Subcutaneous abdominal adipose tissue (tissue), 5 donors: ENCODE measurements around the gene DDAH1.

Experiments used
- H3K27ac ChIP-seq: one replicate; pipeline ENCODE4 v1.7.0; 2013; ENCODE audit warnings: low read depth, mild to moderate bottlenecking, inconsistent platforms, low read length, moderate library complexity
- H3K27me3 ChIP-seq, 5 donors: one replicate each; pipeline ENCODE4 v1.7.0; 2013; ENCODE audit warnings: low read length in 5 of 5, inconsistent platforms in 1 of 5; ENCODE audit not compliant: control insufficient read depth in 5 of 5, insufficient read depth in 4 of 5
- H3K36me3 ChIP-seq, 5 donors: one replicate each; pipeline ENCODE4 v1.7.0; 2013; ENCODE audit warnings: low read length in 5 of 5; ENCODE audit not compliant: control insufficient read depth in 5 of 5, insufficient read depth in 5 of 5
- H3K4me1 ChIP-seq, 5 donors: one replicate each; pipeline ENCODE4 v1.7.0; 2013; ENCODE audit warnings: low read length in 5 of 5, mild to moderate bottlenecking in 3 of 5, moderate library complexity in 1 of 5; ENCODE audit not compliant: control insufficient read depth in 5 of 5, insufficient read depth in 5 of 5
- H3K4me3 ChIP-seq, 5 donors: one replicate each; pipeline ENCODE4 v1.7.0; 2013; ENCODE audit warnings: low read length in 5 of 5, low read depth in 1 of 5
- H3K9ac ChIP-seq, 5 donors: one replicate each; pipeline ENCODE4 v1.7.0; 2013; ENCODE audit warnings: low read length in 5 of 5, mild to moderate bottlenecking in 4 of 5, moderate library complexity in 3 of 5
- H3K9me3 ChIP-seq, 5 donors: one replicate each; pipeline ENCODE4 v1.7.0; 2013; ENCODE audit warnings: low read length in 5 of 5; ENCODE audit not compliant: control insufficient read depth in 5 of 5
- donor health status: healthy.
- donor health status: healthy.
- donor health status: healthy.
- donor health status: healthy.
- donor health status: healthy.

DDAH1 gene

DNA sequence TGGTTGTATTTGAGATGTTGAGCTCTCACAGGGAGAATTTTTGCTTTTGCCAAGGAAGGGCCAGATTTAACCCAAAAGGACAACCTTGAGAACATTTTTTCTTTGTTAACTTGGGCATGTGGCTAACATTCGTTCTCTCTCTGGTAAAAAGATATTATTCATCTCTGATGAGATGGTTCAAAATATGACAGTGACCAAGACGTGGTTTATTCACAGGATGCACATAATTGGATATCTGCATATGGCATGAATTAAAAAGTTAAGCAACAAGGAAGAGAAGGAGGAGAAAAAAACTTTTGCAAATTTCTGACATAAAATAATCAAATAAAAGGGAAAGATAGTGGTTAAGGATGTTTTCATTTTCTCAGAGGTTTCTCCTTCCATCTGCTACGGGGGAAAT is 145.5 kb downstream of the DDAH1 start:
- Histone ChIP-seq H3K4me1 (peaks cover 0 to 12% (median 0%) of the 10 kb centered on the region in 5 donors), H3K4me3 (no peak overlapping the region), H3K27ac (no peak overlapping the region), H3K9ac (no peak overlapping the region), H3K36me3 (no peaks in the 10 kb centered on the region), H3K9me3 (no peaks in the 10 kb centered on the region), H3K27me3 (no peaks in the 10 kb centered on the region)

DNA sequence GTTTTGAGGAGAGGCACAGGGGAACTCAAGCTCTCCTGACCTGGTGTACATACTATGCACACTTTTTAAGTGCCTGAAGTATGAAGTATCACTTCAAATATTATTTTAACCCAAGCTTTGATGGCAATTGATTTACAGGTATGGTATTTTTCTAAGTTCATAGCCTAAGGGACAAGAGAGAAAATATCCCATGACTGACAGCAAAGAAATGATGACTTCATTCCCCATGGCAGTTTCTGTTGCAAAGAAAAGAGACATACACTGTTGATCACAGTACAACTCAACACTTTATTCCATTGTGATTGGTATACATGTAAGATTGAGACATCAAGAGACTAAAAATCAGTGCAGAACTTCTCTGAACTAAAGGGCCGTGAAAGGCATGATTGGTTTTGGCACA is 146.7 kb downstream of the DDAH1 start:
- Histone ChIP-seq H3K9ac (no peak overlapping the region), H3K27ac (no peak overlapping the region)

DNA sequence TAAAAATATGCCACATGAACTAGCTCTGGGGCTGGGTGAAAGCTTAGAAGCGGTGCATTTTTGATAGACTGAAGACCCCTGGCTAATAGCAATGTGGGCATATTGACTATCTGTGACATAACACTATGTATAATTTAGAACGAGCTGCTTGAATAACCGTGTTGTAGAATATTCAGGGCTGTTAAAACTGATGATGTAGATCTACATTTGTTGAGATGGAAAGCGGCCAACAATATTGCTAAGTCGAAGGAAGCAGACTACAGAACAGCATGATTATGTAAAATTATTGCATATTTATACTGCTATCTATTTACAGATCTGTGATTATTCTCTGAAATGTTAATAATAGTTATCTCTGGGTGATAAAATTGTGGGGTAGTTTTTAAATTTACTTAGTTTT is 147.4 kb downstream of the DDAH1 start:
- Histone ChIP-seq H3K27ac (no peak overlapping the region), H3K9ac (no peak overlapping the region), H3K4me1 (peaks cover 0 to 22% (median 6%) of the 10 kb centered on the region in 5 donors), H3K4me3 (no peak overlapping the region), H3K36me3 (no peaks in the 10 kb centered on the region), H3K27me3 (no peaks in the 10 kb centered on the region), H3K9me3 (no peaks in the 10 kb centered on the region)

More for the DNA sequence above, 146.7 kb downstream of the DDAH1 start:
- no peak overlapping the region for H3K4me3 ChIP-seq
- H3K9me3 ChIP-seq = no peaks in the 10 kb centered on the region
- no peaks in the 10 kb centered on the region for H3K36me3 ChIP-seq
- no peaks in the 10 kb centered on the region for H3K27me3 ChIP-seq
- H3K4me1 ChIP-seq = peaks cover 0 to 22% (median 6%) of the 10 kb centered on the region in 5 donors

DNA sequence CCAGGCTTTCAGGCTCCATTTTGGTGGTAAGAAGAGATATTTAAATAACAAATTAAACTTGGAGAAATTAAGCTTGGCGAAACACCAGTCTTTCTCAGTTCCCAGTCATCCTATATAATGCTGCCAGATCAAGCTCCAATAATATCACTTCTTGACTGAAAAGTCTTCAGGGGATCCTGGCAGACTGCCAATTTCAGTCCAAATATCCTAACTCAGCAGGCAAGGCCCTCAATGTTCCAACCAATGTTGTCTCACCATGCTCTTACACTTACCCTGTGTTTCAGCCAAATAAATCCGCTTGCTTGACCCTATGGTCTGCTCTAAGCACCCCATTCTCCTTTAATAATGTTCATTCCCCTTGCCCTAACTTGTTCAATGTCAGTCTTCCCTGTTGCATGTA is 148.6 kb downstream of the DDAH1 start:
- no peaks in the 10 kb centered on the region for H3K9me3 ChIP-seq
- H3K27ac ChIP-seq = no peak overlapping the region
- no peak overlapping the region for H3K9ac ChIP-seq
- peaks cover 0 to 22% (median 6%) of the 10 kb centered on the region in 5 donors for H3K4me1 ChIP-seq
- H3K4me3 ChIP-seq = no peak overlapping the region
- no peaks in the 10 kb centered on the region for H3K36me3 ChIP-seq
- no peaks in the 10 kb centered on the region for H3K27me3 ChIP-seq

DNA sequence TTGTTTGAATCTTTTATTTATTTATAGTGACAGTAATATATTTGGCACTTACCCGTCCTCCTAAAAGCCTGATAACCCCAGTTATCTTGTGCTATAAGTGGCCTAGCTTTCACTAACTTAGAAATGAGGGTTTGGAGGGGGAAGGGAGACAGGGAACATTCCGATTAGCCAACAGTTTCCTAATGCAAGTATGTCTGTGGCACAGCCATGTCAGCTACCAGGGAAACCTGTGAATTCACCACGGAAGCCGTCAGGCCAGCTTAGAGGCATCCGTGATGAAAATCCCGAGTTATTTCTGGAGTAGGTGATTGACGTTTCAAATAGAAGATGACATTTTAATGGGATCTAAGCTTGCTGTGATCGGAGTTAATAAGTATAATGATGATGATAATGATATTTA is 149.2 kb downstream of the DDAH1 start:
- Histone ChIP-seq H3K9ac (no peak overlapping the region), H3K4me3 (no peak overlapping the region), H3K9me3 (no peaks in the 10 kb centered on the region), H3K36me3 (no peaks in the 10 kb centered on the region), H3K27me3 (no peaks in the 10 kb centered on the region), H3K27ac (no peak overlapping the region), H3K4me1 (peaks cover 0 to 22% (median 6%) of the 10 kb centered on the region in 5 donors)

DNA sequence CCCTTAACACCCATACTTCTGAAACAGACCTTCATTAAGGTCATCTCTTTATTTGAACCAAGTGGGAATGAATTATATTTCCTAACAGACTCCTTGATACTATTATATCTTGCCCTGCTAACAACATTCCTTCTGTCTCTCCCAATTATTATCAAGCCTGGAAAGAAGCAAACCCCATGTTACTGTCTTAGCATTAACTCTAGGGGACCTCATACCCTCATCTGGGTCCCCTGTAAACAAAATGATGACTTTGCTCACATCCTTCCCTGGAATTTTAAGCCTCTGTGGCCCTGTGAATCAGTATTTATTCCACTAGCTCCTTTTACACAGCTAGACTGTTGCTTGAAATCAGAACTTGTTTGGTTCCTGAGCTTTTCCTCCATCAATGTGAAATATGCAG is 150.2 kb downstream of the DDAH1 start:
- no peak overlapping the region for H3K9ac ChIP-seq
- H3K4me1 ChIP-seq = peaks cover 0 to 15% (median 6%) of the 10 kb centered on the region in 5 donors
- H3K9me3 ChIP-seq = no peaks in the 10 kb centered on the region
- H3K27ac ChIP-seq = no peak overlapping the region
- no peaks in the 10 kb centered on the region for H3K36me3 ChIP-seq
- no peak overlapping the region for H3K4me3 ChIP-seq
- H3K27me3 ChIP-seq = no peaks in the 10 kb centered on the region

DNA sequence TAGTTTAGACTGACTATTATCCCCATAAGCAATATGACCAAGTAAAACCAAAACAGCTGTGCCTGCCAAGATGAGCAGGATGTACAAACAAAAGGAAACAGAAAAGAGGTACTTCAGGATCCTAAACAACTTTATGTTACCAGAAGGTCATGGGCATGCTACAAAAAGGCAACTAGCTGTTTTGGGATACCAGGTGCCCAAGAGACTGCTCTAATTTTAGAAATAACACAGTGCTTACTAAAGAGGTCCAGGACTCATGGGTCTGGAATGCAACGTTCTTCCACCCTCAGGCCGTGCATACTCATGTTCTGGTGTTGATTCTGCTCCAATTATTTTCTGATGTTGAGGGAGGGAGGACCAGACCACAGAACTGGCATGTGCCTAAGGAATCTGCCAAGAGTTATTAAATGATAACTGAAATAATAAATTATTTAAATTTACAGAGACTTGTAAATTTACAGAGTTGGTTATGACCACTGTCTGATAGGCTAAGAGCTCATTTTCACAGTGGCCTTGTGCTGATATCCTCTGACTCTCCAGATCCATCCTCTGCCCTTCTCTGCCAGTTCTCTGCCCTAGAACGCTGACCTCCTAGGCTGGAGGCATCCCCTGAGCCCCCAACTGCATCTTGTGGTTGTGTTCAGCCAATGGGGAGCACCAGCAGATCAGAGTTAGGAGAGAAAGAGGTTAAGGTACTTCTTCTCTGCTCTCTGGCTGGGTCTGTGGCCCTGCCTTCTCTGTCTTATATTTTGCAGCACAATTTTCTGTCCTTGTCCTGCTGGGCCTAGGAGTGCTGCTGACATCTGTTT is 150.9 kb downstream of the DDAH1 start:
- no peaks in the 10 kb centered on the region for H3K27me3 ChIP-seq
- H3K9ac ChIP-seq = no peak overlapping the region
- H3K9me3 ChIP-seq = no peaks in the 10 kb centered on the region
- H3K36me3 ChIP-seq = no peaks in the 10 kb centered on the region
- H3K4me1 ChIP-seq = peaks cover 0 to 13% (median 6%) of the 10 kb centered on the region in 5 donors
- no peak overlapping the region for H3K4me3 ChIP-seq
- no peak overlapping the region for H3K27ac ChIP-seq

DNA sequence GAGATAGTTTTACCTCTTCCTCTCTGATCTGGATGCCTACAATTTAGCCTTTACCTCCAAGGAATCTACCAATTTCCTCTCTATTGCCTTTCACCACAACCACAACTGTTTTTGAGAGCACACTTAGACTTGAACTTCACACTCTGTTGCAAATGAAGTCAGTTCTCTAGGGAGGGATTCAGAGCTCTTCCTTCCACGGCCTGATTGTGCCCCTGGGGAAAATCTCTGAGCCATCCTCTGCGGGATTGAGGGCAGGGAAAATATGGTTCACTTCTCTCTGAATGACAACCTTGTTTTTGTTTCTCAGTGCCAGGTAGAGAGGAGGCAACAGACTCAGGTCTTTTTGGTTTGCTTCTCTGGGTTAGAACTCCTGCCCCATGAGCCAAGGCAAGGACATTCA is 153.1 kb downstream of the DDAH1 start:
- Histone ChIP-seq H3K36me3 (no peaks in the 10 kb centered on the region), H3K27me3 (no peaks in the 10 kb centered on the region), H3K4me1 (peaks cover 0 to 23% (median 13%) of the 10 kb centered on the region in 5 donors), H3K27ac (no peak overlapping the region), H3K4me3 (no peak overlapping the region), H3K9ac (no peak overlapping the region), H3K9me3 (no peaks in the 10 kb centered on the region)

DNA sequence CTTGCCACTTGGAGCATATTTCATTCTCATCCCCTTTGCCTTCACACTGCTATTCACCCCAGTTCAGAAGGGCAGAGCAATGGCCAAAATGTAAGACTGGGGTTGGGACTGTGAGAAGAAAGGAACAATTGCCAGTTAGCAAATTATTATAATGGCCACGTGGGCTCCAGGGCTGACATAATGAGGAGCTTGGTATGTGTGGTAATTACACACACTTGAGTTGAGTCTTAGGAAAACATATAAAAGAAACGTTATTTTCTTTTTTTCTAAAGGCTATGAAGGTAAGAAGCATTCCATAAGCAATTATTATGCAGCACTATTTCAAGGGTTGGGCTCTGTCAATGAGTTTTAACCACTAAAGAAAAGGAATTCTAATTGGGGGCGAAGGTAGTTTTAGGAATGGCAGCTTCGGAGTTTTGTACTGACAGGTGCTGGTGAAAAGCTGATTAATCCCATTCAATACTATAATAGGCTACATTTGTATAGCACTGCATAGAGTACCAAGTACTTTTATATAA is 156.1 kb downstream of the DDAH1 start:
- no peaks in the 10 kb centered on the region for H3K36me3 ChIP-seq
- peaks cover 0 to 14% (median 10%) of the 10 kb centered on the region in 5 donors for H3K4me1 ChIP-seq
- no peak overlapping the region for H3K9ac ChIP-seq
- no peaks in the 10 kb centered on the region for H3K27me3 ChIP-seq
- no peaks in the 10 kb centered on the region for H3K9me3 ChIP-seq
- H3K27ac ChIP-seq = no peak overlapping the region
- peak overlapping the region in 1 of 5 donors; percentile 13 for H3K4me3 ChIP-seq

DNA sequence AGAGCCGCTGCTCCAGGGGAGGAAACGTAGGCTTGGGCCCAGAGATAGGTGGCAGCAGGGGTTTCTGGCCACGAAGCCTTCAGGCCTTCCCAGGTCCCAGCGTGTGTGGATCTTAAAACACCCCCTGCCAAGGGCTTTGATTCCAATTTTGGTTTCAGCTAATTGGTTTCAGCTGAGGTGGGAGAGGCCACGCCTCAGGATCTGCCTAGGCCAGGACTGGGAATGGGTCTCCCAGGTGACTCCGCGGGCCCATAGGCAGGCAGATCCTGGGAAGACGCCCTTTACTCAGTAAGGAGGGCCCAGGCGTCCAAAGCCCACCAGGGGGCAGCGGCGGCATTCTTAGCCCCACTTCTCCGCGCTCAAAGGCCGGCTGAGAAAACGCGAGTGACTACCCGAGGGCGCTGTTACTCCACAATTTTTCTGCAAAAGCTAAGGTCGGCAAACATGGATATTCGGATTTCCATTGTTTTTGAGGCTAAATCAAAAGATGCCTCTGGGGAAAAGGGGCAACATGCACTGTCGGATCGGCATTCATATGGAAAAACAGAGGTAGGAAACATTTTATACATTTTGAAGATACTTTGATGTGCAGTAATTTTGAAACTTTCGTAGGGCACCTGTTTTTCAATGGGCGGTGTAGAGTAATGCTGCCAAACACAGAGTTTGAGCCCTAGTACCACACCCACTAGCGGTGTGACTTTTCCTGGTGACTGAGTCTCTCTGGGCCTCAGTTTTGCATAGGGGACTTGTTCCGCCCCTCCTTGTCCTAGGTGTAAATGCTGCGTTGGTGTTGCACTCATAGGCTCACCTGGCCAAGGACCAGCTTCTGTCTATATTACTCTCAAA is 156.7 kb downstream of the DDAH1 start:
- Histone ChIP-seq H3K4me1 (peaks cover 2 to 13% (median 11%) of the 10 kb centered on the region in 5 donors), H3K27ac (no peak overlapping the region), H3K4me3 (peak overlapping the region in 3 of 5 donors; percentile 4 to 35 (median 13)), H3K36me3 (no peaks in the 10 kb centered on the region), H3K27me3 (peaks cover 0 to under 1% (median 0%) of the 10 kb centered on the region in 5 donors), H3K9ac (peak overlapping the region in 1 of 5 donors; percentile 26), H3K9me3 (no peaks in the 10 kb centered on the region)
